HG02840 (cell line): Measurements from ENCODE around the gene TTLL8.

Source experiments
- ATAC-seq: cut with Tn5 transposase; IDR thresholded peaks from one replicate; pipeline ENCODE4 v1.9.1; 2021; ENCODE audit warnings: mild to moderate bottlenecking, moderate library complexity, moderate number of reproducible peaks; ENCODE audit not compliant: unreplicated experiment, low FRiP score

The TTLL8 gene

DNA sequence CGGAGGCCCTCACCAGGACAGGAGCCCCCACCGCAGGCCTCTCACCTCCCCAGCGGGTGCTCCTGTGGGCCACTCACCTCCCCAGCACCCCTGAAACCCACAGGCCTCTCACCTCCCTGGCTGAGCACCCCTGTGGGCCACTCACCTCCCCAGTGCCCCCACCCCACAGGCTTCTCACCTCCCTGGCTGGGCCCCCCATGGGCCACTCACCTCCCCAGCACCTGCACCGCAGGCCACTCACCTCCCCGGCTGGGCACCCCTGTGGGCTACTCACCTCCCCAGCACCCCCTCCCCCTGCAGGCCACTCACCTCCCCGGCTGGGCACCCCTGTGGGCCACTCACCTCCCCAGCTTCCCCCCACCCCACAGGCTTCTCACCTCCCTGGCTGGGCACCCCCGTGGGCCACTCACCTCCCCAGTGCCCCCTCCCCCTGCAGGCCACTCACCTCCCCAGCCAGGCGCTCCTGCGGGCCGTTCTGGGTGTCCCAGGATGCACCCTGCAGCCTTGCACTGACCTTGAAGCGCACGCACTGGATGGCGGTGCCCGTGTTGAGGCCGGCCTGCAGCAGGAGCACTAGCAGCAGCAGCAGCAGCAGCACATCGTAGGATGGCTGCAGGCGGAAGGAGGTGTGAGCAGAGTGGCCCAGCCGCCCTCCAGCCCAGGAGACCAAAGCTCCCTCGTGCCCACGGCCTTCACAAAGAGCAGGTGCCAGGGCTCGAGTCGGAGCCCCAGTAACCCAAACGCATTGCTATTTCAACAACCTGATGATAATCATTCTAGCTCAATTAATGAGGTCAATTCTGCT, 5.7 kb upstream of the TTLL8 start:
- ATAC-seq, result no peak

DNA sequence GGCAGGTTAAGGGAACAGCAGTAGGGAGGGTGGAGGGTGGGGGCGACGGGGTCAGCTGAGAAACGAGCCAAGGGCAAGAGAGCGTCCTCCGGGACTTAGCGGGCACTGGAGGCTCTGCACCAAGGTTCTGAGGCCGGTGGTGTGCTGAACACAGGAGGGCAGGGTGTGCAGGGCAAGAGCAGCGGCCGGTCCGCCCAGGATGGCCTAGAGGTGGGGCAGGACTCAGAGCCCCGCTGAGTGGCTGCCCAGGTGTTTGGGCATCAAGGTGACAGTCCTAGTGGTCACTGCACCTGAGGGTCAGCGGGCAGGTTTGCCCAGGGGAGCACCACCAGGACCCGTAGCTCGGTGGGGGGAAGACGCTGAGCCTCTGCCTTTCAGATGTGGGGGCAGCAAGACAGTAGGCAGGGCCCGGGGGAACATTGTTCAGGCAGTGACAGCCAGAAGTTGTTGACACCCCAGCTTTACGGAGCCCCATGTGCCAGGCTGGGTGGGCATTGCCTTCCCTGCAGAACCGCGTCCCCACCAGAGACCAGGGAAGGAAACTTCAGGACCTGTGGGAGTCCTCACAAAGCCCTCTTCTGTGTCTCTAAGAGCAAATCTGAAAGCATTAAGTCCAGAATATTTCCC, 4.5 kb upstream of the TTLL8 start:
- no peak for ATAC-seq

- ATAC-seq, result no peak
Observed at GRCh38 chr22:50061824-50062355, 3.8 kb upstream of the TTLL8 start.

DNA sequence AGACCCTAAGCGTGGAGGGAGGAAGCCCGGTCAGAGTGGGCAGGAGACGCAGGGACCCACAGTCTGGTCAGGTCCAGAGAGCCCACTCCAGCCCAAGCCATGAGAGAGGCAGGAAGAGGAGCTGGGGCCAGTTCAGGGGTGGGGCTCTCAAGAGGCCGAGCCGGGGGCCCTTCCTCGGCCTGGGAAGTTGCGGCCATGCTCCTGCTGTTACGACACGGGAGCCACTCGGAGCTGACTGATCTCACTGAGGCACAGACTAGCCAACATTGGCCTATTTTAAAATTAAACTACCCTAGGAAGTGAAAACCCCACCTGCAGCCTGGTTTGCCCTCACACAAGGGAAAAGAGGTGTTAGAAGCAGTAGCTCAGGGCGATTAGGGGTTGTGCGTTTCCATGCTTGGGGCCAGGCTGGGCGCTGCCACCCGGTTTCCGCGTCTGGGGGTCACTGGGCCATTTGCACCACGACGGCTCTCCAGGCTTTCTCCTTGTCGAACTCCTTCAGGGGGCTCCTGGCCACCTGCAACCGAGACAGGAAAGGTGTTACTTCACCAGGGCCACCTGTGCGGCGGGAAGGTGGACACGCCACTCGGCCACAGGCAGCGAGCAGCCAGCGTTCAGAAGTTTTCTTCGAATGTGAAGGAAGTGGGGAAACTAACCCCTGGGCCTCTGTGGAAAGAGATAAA, 3.2 kb upstream of the TTLL8 start:
- no peak for ATAC-seq

DNA sequence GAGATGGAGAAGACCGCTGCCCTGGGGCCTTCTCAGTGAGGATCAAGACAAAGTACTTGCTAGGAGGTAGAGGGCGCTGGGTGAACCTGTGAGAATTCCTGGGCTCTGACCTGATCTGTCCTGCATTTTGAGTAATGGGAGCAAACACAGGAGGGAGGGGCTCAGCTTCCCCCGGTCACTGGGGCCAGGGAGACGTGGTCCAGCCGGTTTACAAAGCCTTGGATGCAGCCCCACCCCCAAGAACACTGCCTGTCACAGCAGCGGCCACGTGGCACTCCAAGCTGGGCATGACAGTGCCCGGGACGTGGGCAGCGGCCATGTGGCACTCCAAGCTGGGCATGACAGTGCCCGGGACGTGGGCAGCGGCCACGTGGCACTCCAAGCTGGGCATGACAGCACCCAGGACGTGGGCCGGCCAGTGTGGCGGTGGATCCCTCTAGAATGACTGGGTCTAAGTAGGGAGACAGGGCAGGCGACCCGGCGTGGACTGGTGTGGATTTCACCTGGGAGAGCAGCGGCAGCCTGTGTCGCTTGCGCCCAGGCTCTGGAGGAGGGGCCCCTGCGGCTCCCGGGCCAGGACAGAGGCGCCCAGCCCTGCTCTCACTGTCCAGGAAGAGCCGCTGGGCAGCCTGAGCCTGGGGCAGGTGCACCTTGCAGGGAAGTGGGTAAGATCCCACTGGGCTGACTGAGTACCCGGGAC, 2.5 kb upstream of the TTLL8 start:
- no peak for ATAC-seq

DNA sequence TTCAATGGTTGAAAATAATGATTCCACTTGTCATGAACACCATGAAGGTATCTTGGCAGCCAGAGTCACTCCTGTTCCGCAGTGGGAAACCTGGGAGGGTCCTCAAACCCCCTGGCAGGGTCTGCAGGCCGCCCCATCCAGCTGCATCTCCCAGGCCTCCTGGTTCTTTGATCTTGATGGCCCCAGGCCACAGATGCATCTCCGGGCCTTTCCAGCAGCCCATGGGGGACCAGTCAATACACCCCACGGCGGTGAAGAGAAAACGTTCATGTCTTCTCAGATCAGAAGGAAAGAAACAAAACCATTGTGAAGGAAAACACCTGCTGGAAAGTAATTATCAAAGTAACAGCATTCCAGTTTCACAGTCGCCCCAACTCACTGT, 1.8 kb upstream of the TTLL8 start:
- ATAC-seq, result no peak

DNA sequence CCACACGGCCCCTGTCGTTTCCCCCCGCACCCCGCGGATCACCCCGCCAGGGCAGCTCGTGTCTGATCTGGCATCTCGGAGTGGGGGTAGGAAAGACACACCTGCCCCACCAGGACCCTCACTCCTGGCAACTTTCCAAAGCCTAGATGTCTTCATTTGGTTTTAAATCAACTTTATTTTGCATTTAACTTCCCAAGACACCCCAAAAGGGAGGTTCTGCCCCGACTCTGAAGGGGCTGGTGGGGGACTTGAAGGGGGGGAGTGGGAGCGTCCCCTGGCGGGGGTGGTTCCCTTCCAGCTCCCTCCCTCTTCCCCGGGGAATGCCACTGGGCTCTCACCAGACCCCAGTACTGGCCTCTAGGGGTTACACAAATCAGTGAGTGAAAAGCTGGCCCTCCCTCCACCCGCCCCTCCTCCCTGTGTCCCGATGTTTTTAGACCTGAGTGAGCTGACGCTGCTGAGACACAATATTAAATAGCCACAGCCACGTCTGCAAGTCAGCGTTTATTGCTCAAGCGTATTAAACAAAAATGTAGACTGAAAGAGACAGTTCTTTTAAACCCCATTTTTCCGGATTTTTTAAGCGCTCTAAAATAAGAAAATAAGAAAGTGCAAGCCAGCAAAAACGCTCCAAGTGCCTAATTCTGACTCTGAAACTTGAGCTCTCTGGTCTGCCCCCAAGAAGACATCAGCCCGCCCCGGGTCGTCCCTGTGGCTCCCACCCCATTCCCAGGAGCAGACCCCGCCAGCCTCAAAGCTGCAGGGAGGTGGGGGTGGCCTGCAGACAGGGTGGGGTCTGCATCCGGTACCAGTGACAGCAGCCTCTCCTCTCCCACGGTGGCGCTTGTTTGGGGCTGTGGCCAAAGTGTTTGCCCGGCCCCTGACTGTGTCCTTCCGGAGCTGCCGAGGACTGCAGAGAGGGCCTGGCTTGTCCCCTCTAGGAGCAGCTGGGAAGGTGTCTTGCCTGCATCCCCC, 1.1 kb upstream of the TTLL8 start:
- no peak for ATAC-seq

DNA sequence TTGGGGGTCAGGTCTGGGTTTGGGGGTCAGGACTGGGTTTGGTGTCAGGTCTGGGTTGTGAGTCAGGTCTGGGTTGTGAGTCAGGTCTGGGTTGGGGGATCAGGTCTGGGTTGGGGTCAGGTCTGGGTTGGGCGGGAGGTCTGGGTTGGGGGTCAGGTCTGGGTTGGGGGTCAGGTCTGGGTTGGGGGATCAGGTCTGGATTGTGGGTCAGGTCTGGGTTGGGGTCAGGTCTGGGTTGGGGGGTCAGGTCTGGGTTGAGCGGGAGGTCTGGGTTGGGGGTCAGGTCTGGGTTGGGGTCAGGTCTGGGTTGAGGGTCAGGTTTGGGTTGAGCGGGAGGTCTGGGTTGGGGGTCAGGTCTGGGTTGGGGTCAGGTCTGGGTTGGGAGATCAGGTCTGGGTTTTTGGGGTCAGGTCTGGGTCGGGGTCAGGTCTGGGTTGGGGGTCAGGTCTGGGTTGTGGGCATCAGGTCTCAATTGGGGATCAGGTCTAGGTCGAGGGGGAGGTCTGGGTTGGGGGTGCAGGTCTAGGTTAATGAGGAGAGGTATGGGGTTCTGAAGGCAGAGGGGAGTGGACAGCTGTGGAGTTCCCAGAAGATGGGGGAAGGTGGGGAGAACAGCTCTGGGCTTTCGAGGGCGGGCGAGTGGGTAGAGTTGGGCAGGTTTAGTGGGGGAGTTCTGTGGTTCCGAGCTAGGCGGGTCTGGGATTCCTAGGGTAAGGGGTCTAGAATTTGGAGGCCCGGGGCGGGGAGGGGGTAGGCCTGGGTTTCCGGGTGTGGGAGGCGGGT, 629 bp downstream of the TTLL8 start:
- no peak for ATAC-seq

DNA sequence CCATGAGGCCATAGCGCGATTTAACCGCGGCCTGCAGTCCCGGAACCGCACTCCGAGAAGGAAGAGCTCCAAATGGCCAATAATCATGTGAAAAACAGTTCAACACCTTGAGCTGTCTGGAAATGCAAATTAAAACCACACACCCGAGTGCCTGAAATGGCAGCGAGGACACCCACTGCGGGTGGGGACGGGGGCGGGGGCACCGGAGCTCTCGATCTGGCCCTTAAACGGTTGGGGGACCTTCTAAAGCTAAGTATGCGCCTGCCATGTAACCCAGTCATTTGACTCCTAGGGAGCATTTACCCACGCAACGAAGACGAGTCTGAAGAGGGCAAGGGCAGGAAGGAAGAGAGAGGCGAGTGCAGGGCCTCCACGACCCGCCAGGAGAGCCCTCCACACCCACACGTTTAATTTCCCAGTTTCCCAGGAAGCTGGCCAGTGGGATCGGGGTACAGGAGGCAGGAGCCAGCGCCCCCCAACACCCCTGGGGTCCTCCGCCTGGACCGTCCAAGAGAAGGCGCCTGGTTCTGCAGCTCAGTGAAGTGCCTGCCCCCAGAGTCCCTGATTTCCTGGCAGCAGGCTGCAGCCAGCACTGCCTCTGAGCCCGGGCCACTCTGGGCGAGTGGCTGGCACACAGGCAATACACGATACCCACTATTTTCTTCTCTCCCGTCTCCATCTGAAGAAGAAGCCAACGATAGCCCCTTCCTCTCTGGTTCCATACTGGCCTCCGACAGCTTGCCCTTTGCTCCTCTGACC, 1.7 kb downstream of the TTLL8 start:
- no peak for ATAC-seq

GRCh38 chr22:50053861-50054260, 4.2 kb downstream of the TTLL8 start:
- ATAC-seq, result no peak

GRCh38 chr22:50051930-50052329, 6.2 kb downstream of the TTLL8 start:
- no peak for ATAC-seq

- no peak for ATAC-seq
Observed at GRCh38 chr22:50049299-50050195, 8.6 kb downstream of the TTLL8 start.

DNA sequence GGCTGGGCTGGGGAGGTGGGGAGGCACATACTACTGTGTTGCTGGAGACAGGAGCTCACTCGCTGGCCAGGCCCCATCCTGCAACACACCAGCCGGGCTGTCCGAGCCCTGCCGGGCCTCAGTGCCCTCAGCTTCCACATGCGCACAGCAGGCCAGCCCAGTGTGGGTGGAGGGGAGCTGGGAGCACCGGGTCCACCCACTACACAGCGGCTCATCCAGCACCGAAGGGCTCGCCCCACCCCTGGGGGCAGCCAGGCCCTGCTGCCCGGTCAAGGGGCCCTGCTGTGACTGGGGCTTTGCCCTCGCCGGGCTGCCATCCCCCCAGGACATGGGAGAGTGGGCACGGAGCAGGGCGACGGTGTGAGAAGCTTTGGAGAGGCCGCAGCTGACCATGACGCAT, 9.3 kb downstream of the TTLL8 start:
- ATAC-seq, result no peak

- no peak for ATAC-seq
Observed at GRCh38 chr22:50048061-50048765, 9.9 kb downstream of the TTLL8 start.

- ATAC-seq, result no peak
Observed at GRCh38 chr22:50047346-50047745, 10.8 kb downstream of the TTLL8 start.

DNA sequence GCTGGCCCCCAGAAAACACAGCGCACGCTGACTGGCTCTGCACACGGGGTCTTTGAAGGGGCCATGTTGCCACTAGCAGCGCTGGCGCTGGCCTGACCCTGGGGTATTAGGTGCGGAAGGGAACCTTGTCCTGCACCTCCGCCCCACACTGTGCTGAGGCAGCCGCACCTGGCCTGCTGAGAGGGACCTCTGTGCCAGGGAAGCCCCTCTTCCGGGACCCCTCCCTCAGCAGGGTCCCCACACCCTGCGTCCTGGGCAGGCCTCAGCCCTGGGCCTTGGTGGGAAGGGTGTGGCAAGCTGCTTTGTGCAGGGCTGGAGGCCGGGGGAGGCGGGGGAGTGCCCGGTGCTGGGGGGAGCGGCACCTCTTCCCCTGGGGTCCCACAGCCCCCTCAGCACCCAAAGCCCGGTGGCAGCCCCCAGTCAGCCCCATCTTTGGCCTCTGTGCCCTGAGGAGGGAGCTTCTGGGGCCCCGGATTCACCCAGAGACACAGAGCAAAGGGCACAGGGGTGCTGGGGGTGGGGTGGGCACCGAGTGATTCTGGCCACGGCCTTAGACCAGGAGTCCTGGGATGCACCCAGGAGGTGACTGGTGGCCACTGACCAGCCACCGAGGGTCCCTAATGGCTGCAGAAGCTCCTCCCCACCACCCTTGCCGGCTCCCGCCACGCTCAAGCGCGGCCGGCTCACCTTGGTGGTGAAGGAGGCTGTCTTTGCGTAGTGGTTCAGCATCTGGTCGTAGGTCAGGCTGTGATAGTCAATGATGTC, 11.4 kb downstream of the TTLL8 start:
- ATAC-seq, result no peak
